Ovary (tissue), 9 donors: ENCODE measurements around the gene ABL2. TPM values are rescaled to one million over a fixed set of nuclear protein-coding genes. Genes with fewer than 3 reads are reported as not detected.
"Not testable (repeated sequence)": the region's sequence is repeated elsewhere in the genome, so short reads cannot be mapped to it uniquely, and the experiment has no call there.

Experiments used
- DNase-seq, 5 donors: peaks; one replicate each; pipeline ENCODE4 v3.0.0-alpha.2; 2019 to 2020
- H3K27ac ChIP-seq, 2 donors: fragments of 200-600 bp; one replicate each; pipeline versions ENCODE4 v1.5.1 to v1.8.0; 2019 to 2022
- H3K27me3 ChIP-seq: fragments of 200-600 bp; one replicate; pipeline ENCODE4 v1.8.0; 2022
- H3K36me3 ChIP-seq: fragments of 200-600 bp; sonication (generic); one replicate; pipeline ENCODE4 v1.5.1; 2019
- H3K4me1 ChIP-seq: one replicate; pipeline ENCODE4 v1.8.1; 2013; ENCODE audit warnings: mild to moderate bottlenecking, moderate library complexity; ENCODE audit not compliant: insufficient read depth
- H3K4me3 ChIP-seq: fragments of 200-600 bp; sonication (generic); one replicate; pipeline ENCODE4 v1.5.1; 2017
- H3K9me3 ChIP-seq, 2 donors: fragments of 200-600 bp in 1 of 2; sonication (generic) in 1 of 2; one replicate each; pipeline versions ENCODE4 v1.5.1 to v1.8.1; 2013 to 2019; ENCODE audit warnings: mild to moderate bottlenecking in 1 of 2, moderate library complexity in 1 of 2
- CTCF ChIP-seq, 3 donors: fragments of 450-650 bp in 2 of 3; fragments of 200-600 bp in 1 of 3; IDR thresholded peaks; one replicate each; pipeline versions ENCODE4 v1.5.1 to v1.8.0; 2016 to 2022; ENCODE audit warnings: antibody characterized with exemption in 3 of 3, mild to moderate bottlenecking in 1 of 3
- EP300 ChIP-seq: sonication (generic); formaldehyde crosslinking; IDR thresholded peaks from one replicate; pipeline ENCODE4 v1.6.1; 2017; ENCODE audit warnings: antibody characterized with exemption
- POLR2A ChIP-seq: fragments of 450-650 bp; IDR thresholded peaks from one replicate; pipeline ENCODE4 v1.6.1; 2017; ENCODE audit warnings: antibody characterized with exemption, mild to moderate bottlenecking, moderate library complexity
- WGBS, 3 donors: extraction: QIAGEN DNeasy Blood & Tissue Kit in 1 of 3; methylation state at CpG; one replicate each; pipeline versions ENCODE4 v1.1.5 to v1.1.7; 2013 to 2017; 5-methylcytosine and 5-hydroxymethylcytosine counted together
- intact Hi-C, 4 donors: fragments of 100-400 bp; cut with DNase I; formaldehyde crosslinking; loops; one replicate each; pipeline versions ENCODE4 v1.11.0 to v1.15.1; 2022 to 2023
- polyA plus RNA-seq, 2 donors: library from polyadenylated mRNA; stranded (reverse); fragments of 200-250 nt in 1 of 2; fragments of 350-450 nt in 1 of 2; fragmentation: Illumina TruSeq in 1 of 2; extraction: RNeasy Lipid Tissue Mini Kit (QIAGEN cat#74804) in 1 of 2; gene quantifications; one replicate each; pipeline ENCODE4 v1.2.3, GENCODE V29; 2013 to 2014
- total RNA-seq, 7 donors: library from RNA; depleted of rRNA in 2 of 7; stranded (reverse); fragments of >200 nt in 2 of 7; fragmentation: NEBNext Ultra II Directional in 3 of 7; extraction: Animal tissue kit (Norgen Biotek cat#: 25700) in 3 of 7; gene quantifications; one replicate each; pipeline versions ENCODE4 v1.1.0 to v1.2.4, GENCODE V29; 2016 to 2023
- donor health status: DM: no; HTN: no; CAD: no; lungs with moderate emphysema.
- donor health status: DM: no; HTN: no; CAD: no.
- donor health status: Bipolar disorder and iron deficiency.
- donor health status: DM: yes; HTN: yes; CAD: no.
- donor health status: DM: no; HTN: no; CAD: no.
- donor health status: DM: yes; HTN: yes; CAD: no.

The ABL2 gene
- total and polyA plus RNA-seq, 9 donors, result 4.1 to 22.7 (median 14.6) TPM

- peaks cover 3% of the 10 kb centered on the region for H3K4me1 ChIP-seq
- H3K4me3 ChIP-seq, result no peak overlapping the region
- H3K27ac ChIP-seq, result no peak overlapping the region
- no peaks in the 10 kb centered on the region for H3K27me3 ChIP-seq
- TF ChIP-seq EP300 (no peak), CTCF (IDR thresholded peaks at IDR 0.05) (no peak), POLR2A (no peak)
- intact Hi-C loops, result loop anchor here in 1 of 4 donors (10.0 kb wide), 1 partner anchor 47 kb away; no protein-coding TSS in a partner anchor
- 65 to 78% (median 73%) methylated on average over 5 of the region's 5 CpGs for WGBS, 3 donors
- DNase-seq, result no peak
- no peaks in the 10 kb centered on the region for H3K36me3 ChIP-seq
- H3K9me3 ChIP-seq, result no peaks in the 10 kb centered on the region
Observed at GRCh38 chr1:179137617-179138255, 91.7 kb downstream of the ABL2 start.

GRCh38 chr1:179135707-179136106 lies 93.8 kb downstream of the ABL2 start:
- intact Hi-C loops, result loop anchor here in 1 of 4 donors (10.0 kb wide), 1 partner anchor 49 kb away; no protein-coding TSS in a partner anchor
- H3K9me3 ChIP-seq, H3K4me3 ChIP-seq, H3K27me3 ChIP-seq, DNase-seq, H3K36me3 ChIP-seq, H3K27ac ChIP-seq, H3K4me1 ChIP-seq: not testable (repeated sequence)
- 92 to 100% methylated on average over 1 to 22 of the region's 28 CpGs; no CpG with 5 or more reads in 1 of the 3 donors for WGBS, 3 donors

- not testable (repeated sequence) for H3K27ac ChIP-seq, H3K4me1 ChIP-seq, H3K27me3 ChIP-seq, H3K36me3 ChIP-seq, DNase-seq, H3K9me3 ChIP-seq, H3K4me3 ChIP-seq
- WGBS, 3 donors, result 92 to 99% (median 98%) methylated on average over 14 to 25 of the region's 27 CpGs
- intact Hi-C loops, result loop anchor here in 1 of 4 donors (10.0 kb wide), 1 partner anchor 50 kb away; no protein-coding TSS in a partner anchor
Observed at GRCh38 chr1:179135168-179135567, 94.3 kb downstream of the ABL2 start.

- 55 to 70% (median 60%) methylated on average over 10 of the region's 10 CpGs for WGBS, 3 donors
- Histone ChIP-seq H3K27me3 (no peaks in the 10 kb centered on the region), H3K4me1 (peaks cover 6% of the 10 kb centered on the region), H3K9me3 (no peaks in the 10 kb centered on the region), H3K4me3 (no peak overlapping the region), H3K36me3 (no peaks in the 10 kb centered on the region), H3K27ac (peak overlapping the region in 1 of 2 donors; percentile 39)
- no peak for TF ChIP-seq EP300
- TF ChIP-seq POLR2A, result no peak
- no peak for TF ChIP-seq CTCF (IDR thresholded peaks at IDR 0.05)
- intact Hi-C loops, result loop anchor here in 1 of 4 donors (10.0 kb wide), 1 partner anchor 55 kb away; no protein-coding TSS in a partner anchor
- DNase-seq, result no peak
Observed at GRCh38 chr1:179129702-179130473, 99.6 kb downstream of the ABL2 start.

GRCh38 chr1:179128520-179128919 lies 101.0 kb downstream of the ABL2 start:
- intact Hi-C loops, result no loop called here
- Histone ChIP-seq H3K4me3 (no peak overlapping the region), H3K27me3 (no peaks in the 10 kb centered on the region), H3K27ac (no peak overlapping the region), H3K9me3 (no peaks in the 10 kb centered on the region), H3K36me3 (no peaks in the 10 kb centered on the region), H3K4me1 (peaks cover 6% of the 10 kb centered on the region)
- TF ChIP-seq CTCF (IDR thresholded peaks at IDR 0.05) (no peak), POLR2A (no peak), EP300 (no peak)
- whole genome bisulfite sequencing, 3 donors, result 52 to 73% (median 70%) methylated on average over 4 of the region's 4 CpGs
- DNase-seq, result no peak
